ENCODE measurements around the gene CNTNAP4. TPM values are rescaled to one million over a fixed set of nuclear protein-coding genes. Genes with fewer than 3 reads are reported as not detected.
A peak's percentile ranks its signal among the peaks of the same experiment; 100 is the strongest.

The CNTNAP4 gene
- total RNA-seq, 2 donors from 2014 or later: not detected

DNA sequence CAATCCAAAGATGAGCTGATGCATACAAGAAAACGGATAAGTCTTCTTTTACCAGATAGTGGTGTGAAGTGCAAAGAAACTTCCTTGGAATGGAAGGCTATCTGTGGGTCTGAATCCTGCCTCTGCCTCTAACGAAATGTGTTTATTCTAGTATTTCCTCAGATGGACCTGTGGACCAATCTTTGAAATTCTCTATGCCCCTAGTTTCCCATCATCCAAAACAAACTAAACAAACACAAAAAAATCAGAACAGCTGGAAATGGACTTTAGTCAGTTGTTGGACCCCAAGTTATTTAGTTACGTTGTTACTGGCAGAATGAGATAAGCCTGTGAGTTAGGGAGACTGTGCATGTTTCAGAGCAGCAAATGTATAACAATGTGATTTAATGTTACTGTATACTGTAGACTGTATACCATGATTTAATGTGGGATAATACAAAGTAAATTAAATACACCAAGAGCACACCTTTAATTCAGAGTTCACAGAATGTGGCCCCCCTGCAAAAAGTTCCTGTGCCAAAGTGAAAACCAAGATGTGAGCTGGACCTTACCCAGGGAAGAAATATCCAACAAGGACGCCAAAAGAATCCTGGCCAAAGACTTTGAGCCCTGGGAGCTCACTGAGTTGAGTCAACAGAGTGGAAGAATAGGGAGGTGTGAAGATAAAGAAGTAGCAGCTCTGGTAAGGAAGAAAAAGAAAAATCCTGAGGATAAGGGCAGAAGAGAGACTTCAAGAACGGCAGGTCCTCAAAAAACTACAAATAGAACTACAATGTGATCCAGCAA is 255.2 kb downstream of the CNTNAP4 start:
- DNase-seq (no peak), ATAC-seq (replicated peaks in 1 of 2) (no peak)
- no peak overlapping the region for H3K4me3 Mint-ChIP-seq
- H3K4me1 Mint-ChIP-seq (ENCODE audit: low read depth): no peaks in the 10 kb centered on the region
- no peaks in the 10 kb centered on the region for H3K27me3 Mint-ChIP-seq (ENCODE audit: low read depth)
- peaks cover 3 to 13% of the 10 kb centered on the region in 2 donors for H3K9me3 Mint-ChIP-seq
- no peak overlapping the region for H3K27ac Mint-ChIP-seq
- H3K36me3 Mint-ChIP-seq (ENCODE audit: insufficient read depth in 2 of 2): no peaks in the 10 kb centered on the region

DNA sequence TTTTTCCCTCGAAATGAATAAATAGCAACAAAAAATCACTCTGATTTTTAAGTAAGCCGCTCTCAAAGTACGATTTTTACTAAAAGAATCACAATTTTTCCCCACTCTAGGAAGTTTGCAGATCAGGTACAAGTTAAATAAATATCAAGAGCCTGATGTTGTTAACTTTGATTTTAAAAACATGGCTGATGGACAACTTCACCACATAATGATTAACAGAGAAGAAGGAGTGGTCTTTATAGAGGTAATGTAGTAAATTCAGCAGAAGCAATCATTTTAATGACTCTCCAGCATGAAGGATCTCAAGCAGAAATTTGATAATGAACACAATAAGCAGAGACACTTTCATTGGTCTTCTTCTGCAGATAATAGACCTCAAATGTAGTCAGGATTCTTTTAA is 262.4 kb downstream of the CNTNAP4 start:
- ATAC-seq (replicated peaks in 1 of 2) (no peak), DNase-seq (no peak)
- H3K27me3 Mint-ChIP-seq (ENCODE audit: low read depth): no peaks in the 10 kb centered on the region
- no peaks in the 10 kb centered on the region for H3K36me3 Mint-ChIP-seq (ENCODE audit: insufficient read depth in 2 of 2)
- H3K4me3 Mint-ChIP-seq: no peak overlapping the region
- H3K4me1 Mint-ChIP-seq (ENCODE audit: low read depth): no peaks in the 10 kb centered on the region
- peaks cover 0 to 2% of the 10 kb centered on the region in 2 donors for H3K9me3 Mint-ChIP-seq
- no peak overlapping the region for H3K27ac Mint-ChIP-seq

DNA sequence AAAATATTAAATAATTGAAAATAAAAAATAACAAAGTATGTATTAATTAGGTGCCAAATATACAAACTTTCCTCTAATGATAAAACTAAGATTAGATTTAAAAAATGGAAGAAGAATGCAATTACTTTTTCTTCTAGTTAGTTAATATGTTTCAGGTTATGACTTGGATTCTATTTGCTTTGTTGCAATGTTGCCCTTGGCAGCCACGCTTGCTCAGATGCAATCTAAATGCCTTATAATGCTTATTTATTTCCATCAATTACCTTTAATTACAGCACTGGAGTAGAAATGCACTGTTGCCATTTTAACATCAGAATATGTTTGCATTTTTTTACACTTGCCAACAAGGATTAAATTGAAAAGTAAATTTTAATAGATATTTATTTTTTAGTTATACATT is 263.9 kb downstream of the CNTNAP4 start:
- ATAC-seq (replicated peaks in 1 of 2) (no peak), DNase-seq (no peak)
- H3K27me3 Mint-ChIP-seq (ENCODE audit: low read depth): no peaks in the 10 kb centered on the region
- no peak overlapping the region for H3K4me3 Mint-ChIP-seq
- no peak overlapping the region for H3K27ac Mint-ChIP-seq
- no peaks in the 10 kb centered on the region for H3K4me1 Mint-ChIP-seq (ENCODE audit: low read depth)
- peaks cover 0 to 2% of the 10 kb centered on the region in 2 donors for H3K9me3 Mint-ChIP-seq
- no peaks in the 10 kb centered on the region for H3K36me3 Mint-ChIP-seq (ENCODE audit: insufficient read depth in 2 of 2)

DNA sequence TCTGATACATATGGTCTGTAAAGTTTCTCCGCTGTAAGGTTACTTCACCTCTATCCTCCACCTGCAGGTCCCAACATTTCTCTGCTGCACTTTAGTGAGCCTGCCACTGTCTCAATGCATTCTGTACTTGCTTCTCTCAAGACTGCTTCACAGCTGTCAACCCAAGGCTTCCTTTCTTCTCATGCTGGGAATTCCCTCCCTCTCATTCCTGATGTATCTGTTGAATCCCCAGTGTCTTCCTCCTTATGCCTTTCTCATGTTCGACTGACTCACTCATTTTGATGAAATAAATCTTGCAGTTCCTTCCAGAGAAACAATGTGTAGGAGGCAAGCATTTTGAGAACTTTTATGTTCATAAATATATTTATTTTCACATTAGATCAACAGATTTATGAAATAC is 288.3 kb downstream of the CNTNAP4 start:
- DNase-seq: no peak
- H3K36me3 Mint-ChIP-seq (ENCODE audit: insufficient read depth in 2 of 2): no peaks in the 10 kb centered on the region
- no peak for ATAC-seq (replicated peaks in 1 of 2)
- H3K4me3 Mint-ChIP-seq: no peak overlapping the region
- H3K9me3 Mint-ChIP-seq: peaks cover 4 to 5% of the 10 kb centered on the region in 2 donors
- no peak overlapping the region for H3K27ac Mint-ChIP-seq
- no peaks in the 10 kb centered on the region for H3K4me1 Mint-ChIP-seq (ENCODE audit: low read depth)
- H3K27me3 Mint-ChIP-seq (ENCODE audit: low read depth): no peaks in the 10 kb centered on the region

DNA sequence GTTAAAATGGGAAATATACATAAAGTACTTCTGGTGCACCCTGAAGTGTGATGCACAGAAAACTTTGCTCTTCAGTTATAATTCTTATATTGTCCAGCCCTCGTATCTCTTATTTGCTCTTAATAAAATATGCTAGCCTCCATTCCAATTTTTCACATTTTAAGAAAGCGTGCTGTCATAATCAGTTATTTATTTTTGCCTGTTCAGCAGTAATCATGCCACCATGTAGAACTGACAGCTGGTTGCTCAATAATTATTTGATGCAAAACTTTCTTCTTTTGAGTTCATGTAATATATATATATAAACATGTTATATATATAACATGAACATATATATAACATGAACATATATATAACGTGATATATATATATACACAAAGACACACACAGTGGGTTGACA is 294.6 kb downstream of the CNTNAP4 start:
- Mint-ChIP-seq H3K27me3 (ENCODE audit: low read depth) (no peaks in the 10 kb centered on the region), H3K4me3 (no peak overlapping the region), H3K36me3 (ENCODE audit: insufficient read depth in 2 of 2) (no peaks in the 10 kb centered on the region), H3K27ac (no peak overlapping the region), H3K4me1 (ENCODE audit: low read depth) (no peaks in the 10 kb centered on the region), H3K9me3 (peaks cover 4 to 10% of the 10 kb centered on the region in 2 donors)
- DNase-seq (no peak), ATAC-seq (replicated peaks in 1 of 2) (no peak)

DNA sequence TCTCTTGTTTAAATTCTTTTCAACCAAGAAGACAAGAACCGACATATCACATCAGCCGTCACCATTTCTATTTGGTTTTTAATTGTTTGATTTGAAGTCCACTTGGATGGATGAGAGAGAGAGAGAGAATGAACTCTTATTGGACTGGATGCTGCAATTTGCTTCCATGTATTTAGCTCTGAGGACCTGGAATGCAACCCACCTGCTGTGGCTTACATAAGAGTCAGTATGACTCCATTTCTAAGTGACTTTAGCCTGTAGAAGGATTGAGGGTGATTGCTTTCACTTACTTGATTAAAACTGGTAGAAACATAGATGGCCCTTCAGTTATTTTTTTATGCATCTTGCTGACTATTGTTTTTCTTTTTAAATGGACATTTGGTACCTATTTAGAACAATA is 296.1 kb downstream of the CNTNAP4 start:
- H3K36me3 Mint-ChIP-seq (ENCODE audit: insufficient read depth in 2 of 2): no peaks in the 10 kb centered on the region
- ATAC-seq (replicated peaks in 1 of 2) (no peak), DNase-seq (no peak)
- H3K27me3 Mint-ChIP-seq (ENCODE audit: low read depth): no peaks in the 10 kb centered on the region
- no peak overlapping the region for H3K4me3 Mint-ChIP-seq
- peaks cover 4 to 6% of the 10 kb centered on the region in 2 donors for H3K9me3 Mint-ChIP-seq
- H3K27ac Mint-ChIP-seq: no peak overlapping the region
- H3K4me1 Mint-ChIP-seq (ENCODE audit: low read depth): no peaks in the 10 kb centered on the region

DNA sequence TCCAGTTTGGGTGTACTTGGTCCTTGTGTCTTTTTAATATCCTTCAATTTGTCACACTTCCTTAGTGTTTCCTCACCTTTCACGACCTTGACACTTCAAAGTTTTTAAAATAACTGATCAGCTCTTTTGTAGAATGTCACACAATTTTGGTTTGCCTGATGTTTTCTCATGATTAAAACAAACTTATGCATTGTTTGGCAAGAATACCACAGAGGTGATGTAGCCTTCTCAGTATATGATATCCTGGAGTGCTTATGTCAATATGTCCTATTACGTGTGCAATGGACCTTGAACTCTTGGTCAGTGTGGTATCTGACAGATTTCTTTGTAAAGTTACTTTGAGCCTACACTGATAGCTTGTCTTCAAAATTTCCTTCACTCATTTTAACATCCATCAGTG is 297.4 kb downstream of the CNTNAP4 start:
- ATAC-seq (replicated peaks in 1 of 2): no peak
- no peak overlapping the region for H3K4me3 Mint-ChIP-seq

DNA sequence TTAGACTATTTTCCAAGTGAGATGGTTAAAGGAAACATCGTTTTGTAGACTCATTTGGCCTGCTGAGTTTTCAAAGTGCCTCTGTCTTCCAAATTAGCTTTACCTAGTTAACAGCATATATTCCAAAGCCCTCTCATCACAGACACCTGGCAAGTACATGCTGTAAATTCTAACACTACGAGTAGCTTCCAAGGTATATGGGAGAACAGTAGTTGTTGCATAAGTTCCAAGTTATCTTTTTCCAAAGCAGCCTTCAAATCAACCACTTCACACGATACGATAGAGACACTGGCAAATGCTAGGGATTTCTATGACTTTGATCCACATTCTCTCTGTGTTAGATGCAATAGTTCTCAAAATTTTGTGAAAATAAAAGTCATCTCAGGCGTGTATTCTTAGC is 299.3 kb downstream of the CNTNAP4 start:
- Mint-ChIP-seq H3K4me3 (no peak overlapping the region), H3K27me3 (ENCODE audit: low read depth) (no peaks in the 10 kb centered on the region), H3K36me3 (ENCODE audit: insufficient read depth in 2 of 2) (no peaks in the 10 kb centered on the region), H3K27ac (no peak overlapping the region), H3K9me3 (peaks cover 1 to 6% of the 10 kb centered on the region in 2 donors), H3K4me1 (ENCODE audit: low read depth) (no peaks in the 10 kb centered on the region)
- no peak for ATAC-seq (replicated peaks in 1 of 2)
- DNase-seq: no peak

More for the DNA sequence above, 297.4 kb downstream of the CNTNAP4 start:
- peaks cover 4 to 6% of the 10 kb centered on the region in 2 donors for H3K9me3 Mint-ChIP-seq
- no peaks in the 10 kb centered on the region for H3K36me3 Mint-ChIP-seq (ENCODE audit: insufficient read depth in 2 of 2)
- no peaks in the 10 kb centered on the region for H3K4me1 Mint-ChIP-seq (ENCODE audit: low read depth)
- no peaks in the 10 kb centered on the region for H3K27me3 Mint-ChIP-seq (ENCODE audit: low read depth)
- no peak for DNase-seq
- H3K27ac Mint-ChIP-seq: no peak overlapping the region

DNA sequence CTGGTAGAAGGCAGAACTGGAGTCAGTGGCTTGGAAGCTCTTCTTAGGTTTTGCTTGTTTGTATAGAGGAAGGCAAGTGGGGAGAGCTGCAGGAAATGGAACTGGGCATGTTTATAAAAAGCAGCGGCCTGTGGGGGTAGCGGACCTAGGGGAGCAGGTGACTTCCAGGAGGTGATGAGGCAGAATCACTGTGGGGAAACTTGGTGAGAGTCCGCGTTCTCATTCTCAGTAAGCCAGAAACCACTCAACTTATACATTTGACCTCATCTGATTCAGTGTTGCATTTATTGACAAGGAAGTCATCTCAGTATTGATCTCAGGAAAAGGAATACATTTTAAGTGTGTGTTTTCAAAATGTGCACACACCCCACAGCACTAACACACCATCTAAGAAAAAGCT is 299.8 kb downstream of the CNTNAP4 start:
- H3K9me3 Mint-ChIP-seq: peaks cover 0 to 6% of the 10 kb centered on the region in 2 donors
- no peaks in the 10 kb centered on the region for H3K4me1 Mint-ChIP-seq (ENCODE audit: low read depth)
- H3K36me3 Mint-ChIP-seq (ENCODE audit: insufficient read depth in 2 of 2): no peaks in the 10 kb centered on the region
- H3K27me3 Mint-ChIP-seq (ENCODE audit: low read depth): no peaks in the 10 kb centered on the region
- H3K27ac Mint-ChIP-seq: no peak overlapping the region
- ATAC-seq (replicated peaks in 1 of 2) (peak in 1 of 2 donors; percentile 43), DNase-seq (no peak)
- no peak overlapping the region for H3K4me3 Mint-ChIP-seq

DNA sequence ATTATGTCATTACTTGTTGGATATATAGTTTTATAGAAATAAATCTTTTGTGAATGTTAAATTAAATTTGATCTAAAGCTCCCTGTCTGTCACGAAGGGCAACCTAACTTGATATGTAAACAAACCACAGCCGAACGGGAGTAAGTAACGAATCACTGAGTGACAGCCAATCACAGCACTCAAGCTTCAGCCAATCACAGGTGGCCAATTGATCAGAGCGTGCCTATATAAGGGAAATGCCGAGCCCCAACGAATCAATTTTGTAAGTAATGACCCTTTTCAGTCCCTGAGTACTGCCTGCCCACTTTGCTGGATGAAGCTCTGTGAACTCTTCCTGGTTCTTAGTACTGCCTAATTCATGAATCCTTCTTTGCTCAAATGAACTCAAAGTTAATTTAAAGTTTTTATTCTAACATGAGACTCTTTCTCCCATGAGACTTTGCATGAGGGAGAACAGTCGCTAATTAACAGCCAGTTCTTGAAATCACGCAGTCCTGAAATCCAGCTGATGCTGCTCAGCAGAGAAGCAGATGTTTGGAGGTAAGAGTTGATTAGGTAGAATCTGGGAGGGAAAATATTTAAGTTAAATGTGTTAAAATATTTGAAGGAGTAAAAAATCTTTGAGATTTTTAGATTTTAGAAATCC is 302.2 kb downstream of the CNTNAP4 start:
- Mint-ChIP-seq H3K27ac (no peak overlapping the region), H3K36me3 (ENCODE audit: insufficient read depth in 2 of 2) (no peaks in the 10 kb centered on the region), H3K4me1 (ENCODE audit: low read depth) (no peaks in the 10 kb centered on the region), H3K9me3 (peaks cover 2% of the 10 kb centered on the region in 2 donors), H3K27me3 (ENCODE audit: low read depth) (no peaks in the 10 kb centered on the region), H3K4me3 (no peak overlapping the region)
- ATAC-seq (replicated peaks in 1 of 2) (no peak), DNase-seq (no peak)

DNA sequence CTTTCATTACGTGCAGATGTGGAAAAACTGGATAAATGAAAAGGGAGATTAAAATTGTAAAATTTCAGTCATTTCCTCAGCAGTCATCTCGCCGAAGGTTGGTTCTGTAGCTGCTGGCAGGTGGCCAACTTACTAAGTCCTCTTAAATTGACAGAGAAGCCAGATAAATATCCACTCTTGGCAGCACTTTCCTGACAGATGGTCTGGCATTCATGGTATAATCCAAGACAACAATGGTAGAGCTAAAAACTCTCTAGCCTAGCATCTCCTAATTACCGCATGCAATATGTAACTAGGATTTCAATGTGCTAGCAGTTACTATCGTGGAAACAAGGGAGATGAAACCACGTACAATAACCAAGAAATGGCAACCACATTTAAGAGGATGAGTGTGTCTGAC is 306.3 kb downstream of the CNTNAP4 start:
- no peak overlapping the region for H3K27ac Mint-ChIP-seq
- H3K4me1 Mint-ChIP-seq (ENCODE audit: low read depth): no peaks in the 10 kb centered on the region
- H3K9me3 Mint-ChIP-seq: peaks cover 2 to 5% of the 10 kb centered on the region in 2 donors
- H3K27me3 Mint-ChIP-seq (ENCODE audit: low read depth): no peaks in the 10 kb centered on the region
- no peak for DNase-seq
- no peak for ATAC-seq (replicated peaks in 1 of 2)
- no peak overlapping the region for H3K4me3 Mint-ChIP-seq
- no peaks in the 10 kb centered on the region for H3K36me3 Mint-ChIP-seq (ENCODE audit: insufficient read depth in 2 of 2)

DNA sequence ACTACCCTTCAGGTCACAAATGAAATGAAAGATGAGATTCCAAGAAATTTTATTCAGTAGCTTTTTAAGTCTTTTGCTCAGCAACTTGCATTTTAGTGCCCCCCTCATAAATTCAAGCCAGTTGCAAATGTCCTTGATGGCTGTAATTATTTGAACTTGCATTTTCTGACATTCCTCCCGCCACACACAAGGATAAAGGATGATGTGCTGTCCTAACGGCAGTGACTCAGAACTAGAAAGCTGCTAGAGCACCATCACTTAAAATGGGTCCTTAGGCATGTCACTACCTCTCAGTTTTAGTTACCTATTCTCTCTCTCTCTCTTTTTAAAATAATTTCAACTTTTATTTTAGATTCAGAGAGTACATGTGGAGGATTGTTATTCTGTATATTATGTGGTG is 306.7 kb downstream of the CNTNAP4 start:
- DNase-seq (no peak), ATAC-seq (replicated peaks in 1 of 2) (no peak)

DNA sequence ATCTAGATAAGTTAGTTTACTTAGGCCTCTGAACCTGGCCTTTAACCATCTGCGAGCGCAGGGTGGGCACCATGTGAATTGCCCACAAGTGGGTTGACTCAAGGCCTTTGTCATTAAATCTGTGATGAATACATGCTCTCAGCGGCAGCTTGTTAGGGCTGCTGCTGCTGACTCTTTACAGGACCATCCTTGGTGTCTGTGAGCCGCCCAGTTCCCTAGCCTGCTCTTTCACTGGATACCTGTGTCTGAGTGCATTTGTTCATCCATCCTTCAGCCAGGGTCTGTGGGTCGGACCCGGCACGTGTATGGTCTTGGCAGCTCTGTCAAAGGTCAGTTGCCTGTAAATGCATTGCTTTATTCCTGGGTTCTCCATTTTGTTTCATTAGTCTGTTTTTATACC is 321.3 kb downstream of the CNTNAP4 start:
- Mint-ChIP-seq H3K36me3 (ENCODE audit: insufficient read depth in 2 of 2) (no peaks in the 10 kb centered on the region), H3K27me3 (ENCODE audit: low read depth) (no peaks in the 10 kb centered on the region), H3K27ac (no peak overlapping the region), H3K9me3 (peaks cover 0 to 3% of the 10 kb centered on the region in 2 donors), H3K4me1 (ENCODE audit: low read depth) (no peaks in the 10 kb centered on the region), H3K4me3 (no peak overlapping the region)
- ATAC-seq (replicated peaks in 1 of 2) (no peak), DNase-seq (no peak)

More for the DNA sequence above, 306.7 kb downstream of the CNTNAP4 start:
- no peaks in the 10 kb centered on the region for H3K27me3 Mint-ChIP-seq (ENCODE audit: low read depth)
- no peak overlapping the region for H3K4me3 Mint-ChIP-seq
- H3K4me1 Mint-ChIP-seq (ENCODE audit: low read depth): no peaks in the 10 kb centered on the region
- H3K27ac Mint-ChIP-seq: no peak overlapping the region
- H3K36me3 Mint-ChIP-seq (ENCODE audit: insufficient read depth in 2 of 2): no peaks in the 10 kb centered on the region
- H3K9me3 Mint-ChIP-seq: peaks cover 2 to 5% of the 10 kb centered on the region in 2 donors

Measured in activated T-cell treated with anti-CD3 and anti-CD28 coated beads, Interleukin-2, amount 50 U/mL, for 72 hours (primary cell).